Keratinocyte (primary cell): ENCODE measurements around the gene ITPR2. TPM values are rescaled to one million over a fixed set of nuclear protein-coding genes. Genes with fewer than 3 reads are reported as not detected.

ENCODE experiments used
- DNase-seq: peaks from one replicate; pipeline ENCODE4 v3.0.0-alpha.2; 2011; ENCODE audit warnings: low read depth, missing footprints, low spot score
- FAIRE-seq: peaks from 2 replicates; lab custom pipeline; 2011; peaks lifted over from hg19 to GRCh38; lab: Jason Lieb, UNC
- H2AFZ ChIP-seq: 2 replicates; pipeline ENCODE4 v1.6.0; 2012; ENCODE audit warnings: low read length, control low read depth, inconsistent platforms; ENCODE audit not compliant: control insufficient read depth
- H3K27ac ChIP-seq: 2 replicates; pipeline ENCODE4 v1.5.1; 2011; ENCODE audit warnings: low read length; ENCODE audit not compliant: control insufficient read depth, insufficient read depth
- H3K27me3 ChIP-seq: 3 replicates; pipeline ENCODE4 v1.6.0; 2011; ENCODE audit warnings: low read length; ENCODE audit not compliant: control insufficient read depth, insufficient read depth; ENCODE audit errors: extremely low read depth
- H3K36me3 ChIP-seq, 2 experiments: 2 replicates in 1 of 2; 3 replicates in 1 of 2; pipeline ENCODE4 v1.5.1; 2011; ENCODE audit warnings: low read length in 2 of 2, mild to moderate bottlenecking in 1 of 2; ENCODE audit not compliant: control insufficient read depth in 2 of 2, insufficient read depth in 2 of 2; ENCODE audit errors: extremely low read depth in 1 of 2
- H3K4me1 ChIP-seq: 3 replicates; pipeline ENCODE4 v1.5.1; 2011; ENCODE audit warnings: low read length; ENCODE audit not compliant: control insufficient read depth, insufficient read depth; ENCODE audit errors: extremely low read depth
- H3K4me2 ChIP-seq: 3 replicates; pipeline ENCODE4 v1.6.0; 2011; ENCODE audit warnings: low read depth, low read length; ENCODE audit not compliant: control insufficient read depth, insufficient read depth; ENCODE audit errors: extremely low read depth
- H3K4me3 ChIP-seq, 3 experiments: fragments of 200-600 bp in 1 of 3; sonication (generic) in 1 of 3; 2 replicates in 2 of 3; 3 replicates in 1 of 3; pipeline ENCODE4 v1.5.1; 2011 to 2016; ENCODE audit warnings: low read length in 3 of 3, mild to moderate bottlenecking in 3 of 3, control low read depth in 2 of 3, inconsistent platforms in 1 of 3, low read depth in 1 of 3, mixed read lengths in 1 of 3, mixed run types in 1 of 3, moderate library complexity in 1 of 3; ENCODE audit not compliant: control insufficient read depth in 2 of 3, insufficient read depth in 2 of 3; ENCODE audit errors: extremely low read depth in 1 of 3
- H3K79me2 ChIP-seq: 2 replicates; pipeline ENCODE4 v1.6.0; 2012; ENCODE audit warnings: low read length; ENCODE audit not compliant: control insufficient read depth, insufficient read depth
- H3K9ac ChIP-seq: 3 replicates; pipeline ENCODE4 v1.6.0; 2011; ENCODE audit warnings: low read length; ENCODE audit not compliant: control insufficient read depth, insufficient read depth; ENCODE audit errors: extremely low read depth
- H3K9me1 ChIP-seq: 3 replicates; pipeline ENCODE4 v1.6.0; 2011; ENCODE audit warnings: low read length; ENCODE audit not compliant: control insufficient read depth, insufficient read depth; ENCODE audit errors: extremely low read depth
- H3K9me3 ChIP-seq: 2 replicates; pipeline ENCODE4 v1.5.1; 2012; ENCODE audit warnings: low read depth, low read length; ENCODE audit not compliant: control insufficient read depth
- H4K20me1 ChIP-seq: 3 replicates; pipeline ENCODE4 v1.6.0; 2011; ENCODE audit warnings: low read length; ENCODE audit not compliant: control insufficient read depth, insufficient read depth; ENCODE audit errors: extremely low read depth
- CTCF ChIP-seq, 3 experiments: IDR thresholded peaks in 1 of 3; conservative IDR thresholded peaks in 1 of 3; optimal IDR thresholded peaks in 1 of 3; 2 replicates in 2 of 3; 3 replicates in 1 of 3; pipeline versions ENCODE3 to v1.5.1; 2011; ENCODE audit warnings: low read length in 3 of 3, mild to moderate bottlenecking in 3 of 3, moderate library complexity in 2 of 3, control low read depth in 1 of 3, inconsistent platforms in 1 of 3; ENCODE audit not compliant: insufficient read depth in 2 of 3; ENCODE audit errors: extremely low read depth in 1 of 3
- EZH2 ChIP-seq: IDR thresholded peaks from one replicate; pipeline ENCODE4 v1.6.1; 2012; ENCODE audit warnings: inconsistent platforms, mild to moderate bottlenecking, low read length, moderate library complexity
- dilution Hi-C: fragments of 300-500 bp; cut with MboI; formaldehyde crosslinking; loops from one replicate; pipeline ENCODE4 v1.7.0; 2020; ENCODE audit warnings: low sequenced_read_pairs; ENCODE audit not compliant: extremely low pct_ligation_motif_present
- polyA plus RNA-seq, 5 experiments: library from polyadenylated mRNA; depleted of rRNA in 3 of 5; stranded (reverse) in 3 of 5; stranded (forward) in 1 of 5; unstranded in 1 of 5; fragments of >200 nt; gene quantifications; 1 replicate in 1 of 5; 2 replicates in 3 of 5; 3 replicates in 1 of 5; pipeline versions ENCODE4 v1.2.1 to v1.2.3, GENCODE V29; 2011 to 2012; ENCODE audit warnings: missing spikeins in 2 of 5, low read depth in 1 of 5, low replicate concordance in 1 of 5

The ITPR2 gene
- polyA plus RNA-seq, 1 donor (not counting 4 experiments of a cell fraction or from before 2014, with no cell fraction given) = 7.6 TPM

DNA sequence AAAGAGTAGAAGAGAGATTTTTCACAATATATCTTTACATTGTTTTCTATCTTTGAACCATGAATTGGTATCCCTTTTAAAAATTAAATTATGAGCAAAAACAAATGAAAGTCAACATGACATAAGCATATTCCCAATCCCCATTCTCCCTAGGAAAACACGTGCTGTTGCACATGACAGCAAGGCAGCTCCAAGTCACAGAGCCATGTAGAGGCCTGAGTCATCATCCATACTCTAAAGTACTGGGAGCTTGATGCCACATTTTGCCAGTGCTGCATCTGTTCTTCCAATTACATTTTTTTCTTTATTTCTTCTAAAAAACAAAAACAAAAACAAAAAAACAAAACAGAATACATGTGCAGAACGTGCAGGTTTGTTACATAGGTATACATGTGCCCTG is 115.2 kb downstream of the ITPR2 start:
- no peak overlapping the region for H2AFZ ChIP-seq
- H3K4me1 ChIP-seq = no peaks in the 10 kb centered on the region
- H3K4me3 ChIP-seq = no peak overlapping the region
- no peaks in the 10 kb centered on the region for H3K9me3 ChIP-seq
- TF ChIP-seq CTCF (optimal IDR thresholded peaks at IDR 0.05 in 1 of 3, IDR thresholded peaks at IDR 0.05 in 1 of 3, conservative IDR thresholded peaks at IDR 0.05 in 1 of 3; ENCODE audit: extremely low read depth in 1 of 3, insufficient read depth in 2 of 3, low read length in 3 of 3) (no peak), EZH2 (no peak)
- no peak overlapping the region for H3K27ac ChIP-seq
- no peak for FAIRE-seq
- H3K27me3 ChIP-seq = no peaks in the 10 kb centered on the region
- H3K36me3 ChIP-seq = peaks cover 0 to 3% of the 10 kb centered on the region in 2 experiments
- no peaks in the 10 kb centered on the region for H4K20me1 ChIP-seq
- H3K9ac ChIP-seq = no peak overlapping the region
- H3K79me2 ChIP-seq = no peaks in the 10 kb centered on the region
- dilution Hi-C loops = no loop called here
- no peak for DNase-seq
- no peak overlapping the region for H3K4me2 ChIP-seq
- H3K9me1 ChIP-seq = no peaks in the 10 kb centered on the region

- no peak overlapping the region for H3K27ac ChIP-seq
- no peaks in the 10 kb centered on the region for H4K20me1 ChIP-seq
- no peaks in the 10 kb centered on the region for H3K27me3 ChIP-seq
- no peak overlapping the region for H3K4me2 ChIP-seq
- H3K79me2 ChIP-seq = no peaks in the 10 kb centered on the region
- FAIRE-seq = no peak
- dilution Hi-C loops = no loop called here
- no peaks in the 10 kb centered on the region for H3K9me3 ChIP-seq
- no peak for TF ChIP-seq EZH2
- no peak for TF ChIP-seq CTCF (optimal IDR thresholded peaks at IDR 0.05 in 1 of 3, IDR thresholded peaks at IDR 0.05 in 1 of 3, conservative IDR thresholded peaks at IDR 0.05 in 1 of 3; ENCODE audit: extremely low read depth in 1 of 3, insufficient read depth in 2 of 3, low read length in 3 of 3)
- no peak overlapping the region for H2AFZ ChIP-seq
- no peaks in the 10 kb centered on the region for H3K4me1 ChIP-seq
- DNase-seq = no peak
- peaks cover 0 to 5% of the 10 kb centered on the region in 2 experiments for H3K36me3 ChIP-seq
- H3K9ac ChIP-seq = no peak overlapping the region
- H3K4me3 ChIP-seq = no peak overlapping the region
- H3K9me1 ChIP-seq = no peaks in the 10 kb centered on the region
Observed at GRCh38 chr12:26715232-26715631, 117.8 kb downstream of the ITPR2 start.
